AG09319 (cell line): ENCODE measurements around the gene COBL.

Source experiments
- DNase-seq: peaks from one replicate; pipeline ENCODE4 v3.0.0-alpha.2; 2010; ENCODE audit warnings: low read depth; ENCODE audit errors: extremely low read depth
- TF ChIP-seq, protein P1 (sequence below): IDR thresholded peaks from 2 replicates; pipeline ENCODE4 v1.5.1; 2011; ENCODE audit warnings: low read depth, mild to moderate bottlenecking, inconsistent platforms, low read length, moderate library complexity

COBL gene

DNA sequence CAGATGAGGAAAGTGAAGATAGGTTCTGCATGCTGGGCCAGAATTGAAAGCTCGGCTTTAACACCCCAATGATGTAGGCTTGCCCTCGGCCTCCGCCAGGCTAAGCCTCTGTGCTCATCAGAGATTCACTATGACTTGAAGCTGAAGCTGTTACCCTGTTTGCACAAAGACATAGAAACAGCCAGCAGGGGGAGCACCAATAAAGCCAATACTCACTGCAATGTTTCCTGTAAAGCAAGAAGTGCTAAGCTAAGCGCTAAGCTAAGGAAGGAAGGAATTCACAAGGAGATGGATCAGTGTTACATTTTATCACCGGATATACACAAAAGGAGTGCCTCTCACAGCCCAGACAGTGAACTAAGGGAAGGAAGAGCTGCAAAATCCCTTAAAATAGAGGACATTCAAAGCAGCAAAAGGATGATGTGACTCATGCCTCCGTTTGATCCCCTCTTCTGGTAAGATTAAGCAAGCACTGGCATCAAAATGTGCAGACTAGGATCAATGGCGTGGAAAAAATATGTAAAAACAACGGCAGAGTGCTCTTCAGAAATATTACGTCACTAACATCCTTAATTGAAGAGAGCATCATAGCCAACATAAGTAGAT, 153.8 kb downstream of the COBL start:
- peak; percentile 44 for DNase-seq
- TF ChIP-seq, protein P1, sequence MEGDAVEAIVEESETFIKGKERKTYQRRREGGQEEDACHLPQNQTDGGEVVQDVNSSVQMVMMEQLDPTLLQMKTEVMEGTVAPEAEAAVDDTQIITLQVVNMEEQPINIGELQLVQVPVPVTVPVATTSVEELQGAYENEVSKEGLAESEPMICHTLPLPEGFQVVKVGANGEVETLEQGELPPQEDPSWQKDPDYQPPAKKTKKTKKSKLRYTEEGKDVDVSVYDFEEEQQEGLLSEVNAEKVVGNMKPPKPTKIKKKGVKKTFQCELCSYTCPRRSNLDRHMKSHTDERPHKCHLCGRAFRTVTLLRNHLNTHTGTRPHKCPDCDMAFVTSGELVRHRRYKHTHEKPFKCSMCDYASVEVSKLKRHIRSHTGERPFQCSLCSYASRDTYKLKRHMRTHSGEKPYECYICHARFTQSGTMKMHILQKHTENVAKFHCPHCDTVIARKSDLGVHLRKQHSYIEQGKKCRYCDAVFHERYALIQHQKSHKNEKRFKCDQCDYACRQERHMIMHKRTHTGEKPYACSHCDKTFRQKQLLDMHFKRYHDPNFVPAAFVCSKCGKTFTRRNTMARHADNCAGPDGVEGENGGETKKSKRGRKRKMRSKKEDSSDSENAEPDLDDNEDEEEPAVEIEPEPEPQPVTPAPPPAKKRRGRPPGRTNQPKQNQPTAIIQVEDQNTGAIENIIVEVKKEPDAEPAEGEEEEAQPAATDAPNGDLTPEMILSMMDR = peak; percentile 97

- TF ChIP-seq, protein P1 = no peak
- no peak for DNase-seq
Observed at GRCh38 chr7:51161937-51162336, 154.7 kb downstream of the COBL start.

- DNase-seq = peak; percentile 41
- TF ChIP-seq, protein P1 = peak; percentile 98
Observed at GRCh38 chr7:51160990-51161615, 155.5 kb downstream of the COBL start.

DNA sequence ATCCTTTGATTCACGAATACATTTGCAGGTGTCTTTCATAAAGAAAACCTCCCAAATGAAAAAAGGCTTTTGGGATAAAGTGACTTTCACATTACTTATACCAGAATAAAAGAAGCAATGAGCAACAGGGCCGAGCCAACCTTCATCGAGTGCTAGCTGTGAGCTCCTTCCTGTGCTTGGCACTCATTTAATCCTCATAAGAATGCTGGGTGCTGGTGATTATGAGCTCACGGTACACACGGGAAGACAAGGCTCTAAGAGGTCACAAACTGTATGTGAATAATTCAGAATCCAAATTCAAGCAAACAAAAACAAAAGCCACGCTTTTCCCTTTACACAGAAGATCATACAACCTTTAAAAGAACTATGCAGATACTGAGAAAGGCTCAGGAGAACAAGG, 156.2 kb downstream of the COBL start:
- TF ChIP-seq, protein P1 = no peak
- no peak for DNase-seq

GRCh38 chr7:51158742-51159445, 157.7 kb downstream of the COBL start:
- no peak for DNase-seq
- TF ChIP-seq, protein P1 = no peak

- TF ChIP-seq, protein P1 = no peak
- no peak for DNase-seq
Observed at GRCh38 chr7:51158211-51158610, 158.4 kb downstream of the COBL start.

DNA sequence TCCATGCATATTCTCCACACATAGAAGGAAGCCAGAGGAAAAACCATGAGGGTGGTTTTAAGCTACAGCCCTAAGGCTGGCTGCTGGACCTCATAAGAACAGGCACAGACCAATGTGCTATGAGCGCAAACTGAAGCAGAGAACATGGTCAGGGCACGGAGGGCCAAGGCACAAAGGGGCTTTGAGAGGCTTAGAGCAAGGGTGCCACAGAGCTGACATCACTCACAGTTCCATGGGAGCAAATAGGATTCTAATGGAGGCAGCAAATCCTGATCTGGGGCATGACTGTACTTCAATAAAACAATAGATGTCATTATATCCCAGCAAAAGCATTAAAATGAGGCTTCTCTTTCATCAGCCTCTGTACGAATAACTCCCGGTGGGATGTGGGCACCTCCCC, 162.4 kb downstream of the COBL start:
- TF ChIP-seq, protein P1 = no peak
- no peak for DNase-seq
